OCI-LY7 (cell line): ENCODE results near the gene SPSB1. TPM values are rescaled to one million over a fixed set of nuclear protein-coding genes. Genes with fewer than 3 reads are reported as not detected.
A peak's percentile ranks its signal among the peaks of the same experiment; 100 is the strongest.

Experiments
- BruUV-seq: library from RNA; stranded (reverse); fragments of 400-500 nt; replicated peaks from 2 replicates; lab custom pipeline; 2021; lab: Mats Ljungman, UMichigan
- CTCF ChIA-PET: fragments of 300-600 bp; sonication (Branson Sonifier 250); formaldehyde crosslinking; loops from one replicate; lab custom pipeline; 2022; ENCODE audit warnings: antibody characterized with exemption; ENCODE audit not compliant: unreplicated experiment; lab: Charles Lee
- POLR2A ChIA-PET: fragments of 300-600 bp; sonication (Branson Sonifier 250); formaldehyde crosslinking; loops from one replicate; lab custom pipeline; 2022; ENCODE audit warnings: antibody characterized with exemption; lab: Charles Lee
- DNase-seq: peaks from one replicate; pipeline ENCODE4 v3.0.0-alpha.2; 2015; ENCODE audit warnings: low spot score
- H2AFZ ChIP-seq: fragments of 200-600 bp; sonication (generic), shearing (Covaris generic); 2 replicates; pipeline ENCODE4 v1.6.1; 2014; ENCODE audit warnings: mild to moderate bottlenecking, antibody characterized with exemption, low read length, moderate library complexity
- H3K27ac ChIP-seq: fragments of 200-600 bp; sonication (generic); 2 replicates; pipeline ENCODE4 v1.5.1; 2014; ENCODE audit warnings: mixed run types, low read depth, mild to moderate bottlenecking, moderate library complexity, low read length, inconsistent platforms; ENCODE audit not compliant: poor library complexity, severe bottlenecking
- H3K36me3 ChIP-seq: fragments of 200-600 bp; sonication (generic); 2 replicates; pipeline ENCODE4 v1.6.1; 2014; ENCODE audit warnings: mild to moderate bottlenecking, antibody characterized with exemption, low read length, moderate library complexity, mixed read lengths; ENCODE audit not compliant: insufficient read depth
- H3K4me1 ChIP-seq: fragments of 200-600 bp; sonication (generic); 2 replicates; pipeline ENCODE4 v1.5.1; 2014; ENCODE audit warnings: mild to moderate bottlenecking, low read length; ENCODE audit not compliant: insufficient read depth, poor library complexity, severe bottlenecking
- H3K4me2 ChIP-seq: fragments of 200-600 bp; sonication (generic); 2 replicates; pipeline ENCODE4 v1.6.1; 2014; ENCODE audit warnings: mild to moderate bottlenecking, low read length
- H3K4me3 ChIP-seq: fragments of 200-600 bp; sonication (generic); 2 replicates; pipeline ENCODE4 v1.5.1; 2014; ENCODE audit warnings: mild to moderate bottlenecking, low read depth, low read length; ENCODE audit not compliant: poor library complexity, severe bottlenecking
- H3K79me2 ChIP-seq: fragments of 200-600 bp; sonication (generic); 2 replicates; pipeline ENCODE4 v1.6.1; 2016; ENCODE audit warnings: low read depth, mild to moderate bottlenecking, low read length, moderate library complexity, mixed read lengths; ENCODE audit not compliant: insufficient read depth
- H3K9me2 ChIP-seq: fragments of 200-600 bp; sonication (generic); 2 replicates; pipeline ENCODE4 v1.6.1; 2016; ENCODE audit warnings: mild to moderate bottlenecking, low read length, mixed read lengths; ENCODE audit not compliant: insufficient read depth
- H3K9me3 ChIP-seq: fragments of 200-600 bp; sonication (generic); 2 replicates; pipeline ENCODE4 v1.6.1; 2014; ENCODE audit warnings: mild to moderate bottlenecking, mixed run types, low read length, mixed read lengths
- H4K20me1 ChIP-seq: fragments of 200-600 bp; sonication (generic); 2 replicates; pipeline ENCODE4 v1.6.1; 2014; ENCODE audit warnings: mild to moderate bottlenecking, antibody characterized with exemption, low read length, moderate library complexity, mixed read lengths; ENCODE audit not compliant: insufficient read depth
- CTCF ChIP-seq: fragments of 200-600 bp; sonication (generic); conservative IDR thresholded peaks from 2 replicates; pipeline ENCODE4 v1.5.1; 2014; ENCODE audit warnings: mild to moderate bottlenecking, antibody characterized with exemption, low read length, moderate library complexity, mixed read lengths
- EZH2phosphoT487 ChIP-seq: fragments of 200-600 bp; sonication (generic); IDR thresholded peaks from 2 replicates; pipeline ENCODE4 v1.6.1; 2018; ENCODE audit warnings: low read depth, borderline replicate concordance, mild to moderate bottlenecking, mixed run types, antibody characterized with exemption, low read length, moderate library complexity, mixed read lengths
- intact Hi-C: fragments of 100-400 bp; cut with micrococcal nuclease; formaldehyde crosslinking; loops from one replicate; pipeline ENCODE4 v1.10.0; 2022; ENCODE audit not compliant: unreplicated experiment
- total RNA-seq, 2 experiments: library from RNA; depleted of rRNA in 1 of 2; stranded (reverse); fragments of >200 nt in 1 of 2; shearing (Covaris generic) in 1 of 2; gene quantifications; 2 replicates each; pipeline ENCODE4 v1.2.3, GENCODE V29; 2014 to 2022

SPSB1 gene
- total RNA-seq, 2 experiments from 2014 or later, result 1.2 to 14.0 TPM

- H3K4me2 ChIP-seq, result no peak overlapping the region
- H3K36me3 ChIP-seq, result no peaks in the 10 kb centered on the region
- no peaks in the 10 kb centered on the region for H3K4me1 ChIP-seq
- no peaks in the 10 kb centered on the region for H3K79me2 ChIP-seq
- H3K9me3 ChIP-seq, result no peaks in the 10 kb centered on the region
- H2AFZ ChIP-seq, result no peak overlapping the region
- BruUV-seq, result no TSS peak
- no peak for DNase-seq
- H3K4me3 ChIP-seq, result no peak overlapping the region
- H4K20me1 ChIP-seq, result no peaks in the 10 kb centered on the region
- ChIA-PET POLR2A (no interaction called here), CTCF (no interaction called here)
- TF ChIP-seq EZH2phosphoT487 (no peak), CTCF (no peak)
- no peak overlapping the region for H3K27ac ChIP-seq
- no peaks in the 10 kb centered on the region for H3K9me2 ChIP-seq
- intact Hi-C loops, result no loop called here
These were observed 46.5 kb upstream of the SPSB1 start for GRCh38 chr1:9246215-9246614.

- TF ChIP-seq EZH2phosphoT487 (no peak), CTCF (0 out of 2 replicates have a peak, but pooled peaks have one; percentile 19)
- DNase-seq, result no peak
These were observed 45.6 kb upstream of the SPSB1 start for GRCh38 chr1:9246841-9247785.

GRCh38 chr1:9247894-9248293, 44.8 kb upstream of the SPSB1 start:
- POLR2A ChIA-PET, result no interaction called here
- no TSS peak for BruUV-seq
- Histone ChIP-seq H3K79me2 (no peaks in the 10 kb centered on the region), H3K27ac (no peak overlapping the region), H3K4me3 (no peak overlapping the region), H3K9me3 (no peaks in the 10 kb centered on the region), H3K36me3 (no peaks in the 10 kb centered on the region), H2AFZ (no peak overlapping the region), H3K9me2 (no peaks in the 10 kb centered on the region), H3K4me2 (no peak overlapping the region), H3K4me1 (no peaks in the 10 kb centered on the region), H4K20me1 (no peaks in the 10 kb centered on the region)
- intact Hi-C loops, result no loop called here
- CTCF ChIA-PET, result interaction anchor here (0.6 kb wide), 1 partner anchor 12 kb away, joined by 26 read pairs; no protein-coding TSS in a partner anchor
- DNase-seq, result no peak
- TF ChIP-seq CTCF, result no peak
- TF ChIP-seq EZH2phosphoT487, result no peak

More at GRCh38 chr1:9246841-9247785, 45.6 kb upstream of the SPSB1 start:
- Histone ChIP-seq H3K4me3 (no peak overlapping the region), H3K27ac (no peak overlapping the region), H4K20me1 (no peaks in the 10 kb centered on the region), H2AFZ (no peak overlapping the region), H3K9me2 (no peaks in the 10 kb centered on the region), H3K9me3 (no peaks in the 10 kb centered on the region), H3K36me3 (no peaks in the 10 kb centered on the region), H3K4me2 (no peak overlapping the region), H3K4me1 (no peaks in the 10 kb centered on the region), H3K79me2 (no peaks in the 10 kb centered on the region)
- ChIA-PET POLR2A (no interaction called here), CTCF (no interaction called here)
- intact Hi-C loops, result no loop called here
- no TSS peak for BruUV-seq
